Stimulated activated CD4-positive, alpha-beta T cell treated with anti-CD3 and anti-CD28 coated beads, Interleukin-15, amount 100 ng/mL, for 1 hour (primary cell): ENCODE data around the gene OR13C2.

ENCODE experiments used
- DNase-seq, 2 donors: peaks; one replicate each; pipeline ENCODE4 v3.0.0-alpha.2; 2020; ENCODE audit warnings: low read depth in 1 of 2, low spot score in 1 of 2

The OR13C2 gene

DNA sequence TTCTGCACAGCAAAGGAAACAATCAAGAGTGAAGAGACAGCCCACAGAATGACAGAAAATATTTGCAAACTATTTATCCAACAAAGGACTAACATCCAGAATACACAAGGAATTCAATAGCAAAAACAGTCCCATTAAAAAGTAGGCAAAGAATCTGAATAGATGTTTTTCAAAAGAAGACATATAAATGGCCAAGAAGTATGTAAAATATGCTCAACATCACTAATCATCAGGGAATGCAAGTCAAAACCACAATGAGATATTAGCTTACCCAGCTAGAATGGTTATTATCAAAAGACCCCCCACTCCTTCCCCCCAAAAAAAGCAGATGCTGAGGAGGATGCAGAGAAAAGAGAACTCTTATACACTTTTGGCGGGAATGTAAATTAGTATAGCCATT, 49.9 kb downstream of the OR13C2 start:
- no peak for DNase-seq
